Activated CD4-positive, CD25-positive, alpha-beta regulatory T cell treated with anti-CD3 and anti-CD28 coated beads, Interleukin-2, amount 50 U/mL, for 72 hours (primary cell): ENCODE results near the gene CNPPD1.

Experiments used
- DNase-seq: peaks from one replicate; pipeline ENCODE4 v3.0.0; 2021

CNPPD1 gene

DNA sequence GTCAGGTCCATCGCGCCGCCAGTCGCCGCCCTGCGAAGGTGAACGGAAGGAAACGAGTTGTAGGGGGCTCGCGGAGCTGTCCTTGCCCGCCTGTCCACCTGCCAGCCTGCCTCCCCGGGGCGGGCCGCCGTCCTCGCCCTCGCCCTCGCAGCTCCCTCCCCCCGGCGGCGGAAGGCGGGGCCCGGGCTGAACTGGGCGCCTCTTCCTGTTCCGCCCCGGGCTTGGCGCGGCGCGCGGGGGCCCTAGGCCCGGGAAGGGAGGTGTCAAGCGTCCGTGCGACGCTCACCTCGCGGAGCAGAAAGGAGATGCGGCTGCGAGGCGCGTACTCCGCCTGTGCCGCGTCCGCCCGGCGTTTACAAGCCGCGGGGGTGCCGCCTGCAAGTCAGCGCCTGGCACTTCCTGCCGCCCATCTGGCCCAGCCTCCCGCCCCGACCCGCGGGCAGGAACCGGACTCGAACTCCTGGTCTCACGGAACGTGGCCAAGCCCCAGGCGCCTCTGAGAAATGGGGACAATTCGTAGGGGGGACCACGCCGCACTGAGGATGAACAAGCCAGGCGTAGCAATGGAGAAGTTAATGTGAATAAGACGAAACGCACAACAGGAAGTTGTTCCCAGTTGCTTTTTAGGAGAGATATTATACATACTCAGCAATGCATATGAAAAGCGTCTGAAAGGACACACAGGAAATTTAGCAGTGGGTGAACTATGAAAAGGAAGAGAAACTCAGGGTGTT is at the start of gene CNPPD1:
Gene CNPPD1, minus strand, starts transcription at position 108 of the 734 bp plus-strand sequence. Its CDS starts 97 bp downstream, at position 11.
- DNase-seq, result peak; percentile 91

GRCh38 chr2:219225350-219225749 is 48.6 kb upstream of the CNPPD1 start:
- no peak for DNase-seq

- no peak for DNase-seq
Observed at GRCh38 chr2:219223831-219224610, 47.3 kb upstream of the CNPPD1 start.

DNA sequence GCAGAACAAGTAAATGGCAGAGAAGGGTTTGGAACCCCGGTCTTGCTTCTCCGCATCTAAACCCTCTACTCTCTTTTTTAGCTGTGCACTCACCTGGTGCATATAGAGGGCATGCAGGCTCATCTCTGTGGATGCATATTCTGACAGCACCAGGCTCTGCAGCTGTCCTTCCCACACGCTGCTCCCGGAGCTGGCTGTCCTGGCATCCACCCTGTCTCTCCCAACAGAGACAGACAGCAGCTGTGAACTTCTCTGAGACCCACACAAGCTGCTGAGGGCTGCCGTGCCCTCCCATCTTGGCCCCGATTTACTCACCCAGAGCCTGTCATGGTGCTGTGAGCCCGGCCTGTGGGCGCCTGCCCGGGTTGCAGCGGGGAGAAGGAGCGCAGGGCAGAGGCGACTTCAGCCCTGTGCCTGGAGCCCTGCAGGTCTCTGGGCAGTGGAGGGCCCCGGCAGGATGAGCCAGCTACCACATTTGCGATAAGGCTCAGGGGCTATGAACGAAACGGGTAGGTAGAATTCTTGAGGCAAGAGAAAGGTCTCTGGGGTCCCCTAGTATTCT is 45.3 kb upstream of the CNPPD1 start:
- DNase-seq, result no peak

DNA sequence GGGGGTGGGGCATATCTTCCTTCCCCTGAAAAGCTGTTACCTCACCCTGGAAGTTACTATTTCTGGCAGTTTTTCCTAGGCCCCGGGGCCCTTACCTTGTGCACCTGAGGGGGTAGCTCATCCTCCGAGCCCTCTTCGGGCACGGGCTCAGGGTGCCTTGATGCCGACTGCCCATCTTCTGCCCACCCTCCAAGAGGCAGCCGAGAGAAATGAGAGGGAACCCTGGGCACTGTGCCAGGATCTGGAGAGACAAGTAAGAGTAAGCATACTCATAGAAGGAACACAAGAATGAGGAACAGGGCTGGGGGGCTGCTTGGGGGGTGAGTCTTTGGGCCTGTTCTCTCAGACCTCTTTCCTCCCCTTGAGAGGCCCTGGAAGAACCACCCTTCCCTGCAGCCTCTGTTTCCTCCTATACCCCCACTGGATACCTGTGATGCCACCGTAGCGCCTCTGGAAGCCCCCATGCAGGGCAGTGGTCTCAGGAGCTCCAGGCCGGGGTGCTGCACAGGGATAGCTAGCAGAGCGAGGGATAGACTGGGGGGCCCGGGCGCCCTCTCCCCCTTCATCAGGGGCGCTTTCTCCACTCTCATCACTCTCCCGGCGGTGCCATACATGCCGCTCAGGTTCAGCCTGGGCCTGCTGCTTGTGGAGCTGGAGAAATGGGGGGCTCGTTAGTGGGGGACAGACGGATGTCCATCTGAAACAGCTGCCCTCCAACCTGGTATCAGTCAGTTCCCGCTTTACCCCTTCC is 44.1 kb upstream of the CNPPD1 start:
- no peak for DNase-seq

DNA sequence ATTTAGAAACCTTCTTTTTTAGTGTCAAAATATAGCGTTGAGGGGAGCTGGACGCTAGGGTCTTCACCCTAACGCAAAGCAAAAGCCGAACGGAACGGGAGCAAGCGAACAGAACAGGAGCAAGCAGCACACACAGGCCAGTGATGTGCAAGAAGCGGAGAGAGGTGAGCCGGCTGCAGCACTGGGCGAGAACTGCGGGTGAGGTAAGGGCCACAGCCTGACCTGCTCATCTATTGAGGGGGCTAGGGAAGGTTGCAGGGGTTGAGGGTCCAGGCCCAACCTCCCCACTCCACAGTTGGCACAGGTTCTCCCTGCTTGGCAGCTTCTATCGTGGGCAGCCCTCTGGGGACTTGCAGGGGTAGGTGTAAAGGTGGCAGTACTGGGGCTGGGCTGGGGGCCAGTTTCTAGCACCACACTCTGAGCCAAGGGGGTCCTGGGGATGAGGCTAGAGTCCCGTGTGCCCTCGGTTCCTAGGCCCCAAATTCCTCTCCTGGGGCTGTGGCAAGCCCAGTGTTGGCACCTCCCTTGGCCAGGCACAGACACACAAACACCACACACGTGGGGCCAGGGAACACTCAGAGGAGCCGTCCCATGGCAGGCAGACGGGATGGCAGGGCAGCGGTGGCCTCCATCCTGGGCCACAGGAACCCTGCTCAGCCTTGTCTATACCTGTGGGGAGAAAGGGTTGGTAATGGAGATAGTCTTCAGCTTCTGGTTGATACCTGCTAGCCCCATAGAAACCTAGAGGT is 43.2 kb upstream of the CNPPD1 start:
- no peak for DNase-seq

GRCh38 chr2:219218732-219219701 is 42.3 kb upstream of the CNPPD1 start, which contains the start of gene ABCB6:
Gene ABCB6 (minus strand): TSS chr2:219218958. CDS start chr2:219218673, 285 bp downstream.
- DNase-seq, result peak; percentile 88

GRCh38 chr2:219218217-219218731 is 41.5 kb upstream of the CNPPD1 start:
- no peak for DNase-seq

DNA sequence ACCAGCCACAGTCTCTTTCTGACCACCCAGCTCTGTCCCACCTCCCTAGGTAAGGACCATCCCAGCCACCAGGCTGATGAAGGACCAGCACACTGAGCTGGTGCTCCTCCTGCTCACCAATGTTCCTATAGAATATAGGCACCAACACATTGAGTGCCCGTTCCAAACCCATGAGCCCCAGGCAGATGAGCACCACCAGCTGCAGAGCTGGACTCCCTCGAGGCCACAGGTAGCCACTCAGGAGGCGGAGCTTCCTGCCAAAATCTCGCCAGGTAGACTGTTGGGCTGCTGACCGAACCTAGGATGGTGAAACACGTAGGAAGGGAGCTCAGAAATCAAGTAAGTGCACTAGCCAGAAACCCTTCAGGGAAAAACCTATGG is 39.8 kb upstream of the CNPPD1 start:
- no peak for DNase-seq

- no peak for DNase-seq
Observed at GRCh38 chr2:219215871-219216534, 39.3 kb upstream of the CNPPD1 start.

- no peak for DNase-seq
Observed at GRCh38 chr2:219214786-219215185, 38.1 kb upstream of the CNPPD1 start.

DNA sequence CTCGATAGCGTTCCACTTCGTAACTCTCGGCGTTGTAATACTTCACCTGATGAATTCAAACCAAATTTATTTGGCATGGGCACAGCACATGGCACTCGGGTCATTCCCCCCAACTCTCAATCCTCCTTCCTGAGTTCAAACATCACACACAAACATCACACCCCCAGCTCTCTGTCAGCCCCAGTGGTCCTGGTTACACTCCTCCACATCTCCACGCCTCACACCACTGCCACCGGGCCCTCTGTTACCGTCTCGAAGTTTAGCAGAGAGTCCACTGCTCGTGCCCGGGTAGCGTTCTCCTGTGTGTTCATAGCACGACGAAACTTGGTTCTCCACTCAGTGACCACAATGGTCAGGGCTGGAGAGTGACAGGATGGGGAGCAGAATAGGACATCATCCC is 37.4 kb upstream of the CNPPD1 start:
- DNase-seq, result no peak

DNA sequence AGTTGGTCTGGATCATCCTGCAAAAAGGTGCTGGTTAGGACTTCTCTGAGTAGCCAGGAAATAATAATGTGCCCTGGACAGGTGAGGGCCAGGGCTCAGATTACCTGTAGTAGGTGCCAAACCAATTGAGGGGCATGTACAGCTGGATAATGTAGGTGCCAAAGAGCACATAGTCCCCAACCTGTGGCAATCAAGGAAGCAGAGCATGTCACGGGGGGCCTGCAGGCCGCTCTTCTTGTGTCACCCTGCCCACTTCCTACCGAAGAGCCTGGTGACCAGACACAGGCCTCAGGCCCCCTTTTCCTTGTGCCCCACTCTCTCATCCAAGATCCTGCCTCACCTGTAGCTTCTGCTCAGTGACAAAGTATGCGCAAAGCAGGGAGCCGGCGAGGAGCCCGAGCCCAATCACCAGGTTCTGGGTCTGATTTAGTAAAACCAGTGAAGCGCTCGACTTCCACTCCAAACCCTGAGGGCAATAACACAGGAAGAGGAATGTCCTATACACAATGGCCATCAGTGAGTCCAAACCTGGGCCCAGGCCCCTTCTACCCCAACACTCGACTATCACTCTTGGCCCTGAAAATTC is 36.9 kb upstream of the CNPPD1 start:
- DNase-seq, result no peak

DNA sequence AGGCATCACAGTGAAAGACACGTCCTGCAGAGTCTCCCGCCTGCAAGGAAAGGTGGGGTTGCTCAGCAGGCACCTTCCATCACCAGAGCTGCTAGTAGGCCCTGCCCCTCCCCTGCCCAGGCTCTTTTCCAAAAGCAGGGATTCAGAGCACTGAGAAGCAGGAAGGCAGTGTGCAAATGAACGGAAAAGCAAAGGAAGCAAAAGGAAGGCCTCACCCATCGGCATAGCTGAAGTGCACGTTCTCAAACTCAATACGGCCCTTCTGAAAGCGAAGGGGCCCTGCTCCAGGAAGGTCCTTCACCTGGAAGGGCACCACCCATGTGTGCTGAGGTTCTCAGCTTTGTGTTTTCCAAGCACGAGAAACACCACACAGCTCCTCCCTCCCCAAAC is 36.3 kb upstream of the CNPPD1 start:
- no peak for DNase-seq

GRCh38 chr2:219210886-219211362 is 34.2 kb upstream of the CNPPD1 start:
- DNase-seq, result no peak

DNA sequence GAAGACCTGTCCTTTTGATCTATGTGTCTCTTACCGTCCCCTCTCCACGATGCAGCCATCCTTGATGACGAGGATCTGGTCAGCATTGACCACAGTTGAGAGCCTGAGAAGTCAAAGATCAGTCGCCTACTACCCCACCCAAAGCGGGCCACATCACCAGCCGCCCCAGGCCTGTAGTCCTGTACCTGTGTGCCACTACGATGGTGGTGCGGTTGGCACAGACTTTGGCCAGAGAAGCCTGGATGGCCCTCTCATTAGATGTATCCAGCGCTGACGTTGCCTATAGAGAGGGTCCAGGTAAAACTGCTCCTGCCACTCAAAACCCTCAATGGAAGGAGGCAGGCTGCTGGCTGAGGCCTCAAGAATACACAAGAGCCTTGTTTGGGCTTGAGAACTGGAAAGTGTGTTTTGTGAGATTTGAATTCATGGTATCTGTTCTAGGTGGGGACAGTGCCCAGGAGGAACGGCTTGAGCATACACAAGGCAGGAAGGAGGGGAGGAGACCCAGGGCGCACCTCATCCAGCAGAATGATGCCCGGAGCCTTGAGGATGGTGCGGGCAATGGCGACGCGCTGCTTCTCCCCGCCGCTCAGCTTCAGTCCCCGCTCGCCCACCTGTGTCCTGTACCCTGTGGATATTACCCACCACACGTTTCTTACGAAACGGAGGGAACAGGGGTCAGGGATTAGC is 33.6 kb upstream of the CNPPD1 start:
- DNase-seq, result no peak

GRCh38 chr2:219209236-219210195 is 32.8 kb upstream of the CNPPD1 start:
- DNase-seq, result no peak
